Activated effector memory CD4-positive, alpha-beta T cell treated with Interleukin-2 at 50 U/mL for 16 hours (primary cell): ENCODE data around the gene DACT2.

Experiments used
- DNase-seq: peaks from one replicate; pipeline ENCODE4 v3.0.0-alpha.2; 2020

Gene DACT2

GRCh38 chr6:168348186-168348585, 28.6 kb upstream of the DACT2 start:
- no peak for DNase-seq

- no peak for DNase-seq
Observed at GRCh38 chr6:168347615-168348014, 28.0 kb upstream of the DACT2 start.

- DNase-seq = no peak
Observed at GRCh38 chr6:168347053-168347452, 27.5 kb upstream of the DACT2 start.

GRCh38 chr6:168345896-168346754, 26.5 kb upstream of the DACT2 start:
- DNase-seq = no peak

GRCh38 chr6:168345266-168345665, 25.7 kb upstream of the DACT2 start:
- DNase-seq = no peak

- no peak for DNase-seq
Observed at GRCh38 chr6:168344338-168344737, 24.8 kb upstream of the DACT2 start.

GRCh38 chr6:168343239-168344150, 23.9 kb upstream of the DACT2 start:
- DNase-seq = no peak

GRCh38 chr6:168342636-168343035, 23.1 kb upstream of the DACT2 start:
- no peak for DNase-seq

GRCh38 chr6:168341280-168341900, 21.8 kb upstream of the DACT2 start:
- no peak for DNase-seq

- no peak for DNase-seq
Observed at GRCh38 chr6:168340819-168341218, 21.2 kb upstream of the DACT2 start.

GRCh38 chr6:168338777-168339176, 19.2 kb upstream of the DACT2 start:
- no peak for DNase-seq

- DNase-seq = no peak
Observed at GRCh38 chr6:168336967-168337366, 17.4 kb upstream of the DACT2 start.

- no peak for DNase-seq
Observed at GRCh38 chr6:168333989-168334388, 14.4 kb upstream of the DACT2 start.

- no peak for DNase-seq
Observed at GRCh38 chr6:168333491-168333890, 13.9 kb upstream of the DACT2 start.

GRCh38 chr6:168333039-168333438, 13.5 kb upstream of the DACT2 start:
- no peak for DNase-seq

GRCh38 chr6:168332020-168332419, 12.4 kb upstream of the DACT2 start:
- no peak for DNase-seq

- no peak for DNase-seq
Observed at GRCh38 chr6:168331058-168331457, 11.5 kb upstream of the DACT2 start.

GRCh38 chr6:168330403-168330802, 10.8 kb upstream of the DACT2 start:
- DNase-seq = no peak

- no peak for DNase-seq
Observed at GRCh38 chr6:168328086-168328485, 8.5 kb upstream of the DACT2 start.

GRCh38 chr6:168326294-168327261, 7.0 kb upstream of the DACT2 start:
- no peak for DNase-seq

GRCh38 chr6:168322966-168323365, 3.4 kb upstream of the DACT2 start:
- DNase-seq = no peak

GRCh38 chr6:168320634-168321033, 1.1 kb upstream of the DACT2 start:
- DNase-seq = no peak
